Fibroblast of skin of right quadriceps (primary cell): ENCODE data around the gene CABP4.

ENCODE experiments used
- DNase-seq: peaks from one replicate; pipeline ENCODE4 v3.0.0-alpha.2; 2013

Gene CABP4

DNA sequence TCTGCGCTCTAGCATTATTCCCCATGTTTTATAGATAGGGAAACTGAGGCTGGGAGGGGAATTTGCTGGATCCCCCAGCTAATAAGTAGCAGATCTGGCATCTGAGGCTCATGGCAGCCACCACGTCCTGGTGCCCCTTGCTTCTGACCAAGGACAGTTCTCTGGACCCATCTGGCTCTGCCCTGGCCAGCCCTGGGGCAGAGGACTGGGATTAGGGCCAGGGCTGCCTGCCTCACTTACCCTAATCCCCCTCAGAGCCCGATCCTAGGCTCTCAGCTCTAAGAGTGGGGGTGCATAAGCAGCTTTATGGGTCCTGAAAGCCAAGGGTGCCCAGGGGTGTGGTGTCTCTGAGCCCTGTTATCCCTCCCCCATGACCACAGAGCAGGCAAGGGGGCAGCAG is at the start of gene CABP4:
CABP4 (plus strand) TSS at position 301 of the 400 bp plus-strand sequence; CDS start at position 371, 70 bp downstream.
- no peak for DNase-seq

DNA sequence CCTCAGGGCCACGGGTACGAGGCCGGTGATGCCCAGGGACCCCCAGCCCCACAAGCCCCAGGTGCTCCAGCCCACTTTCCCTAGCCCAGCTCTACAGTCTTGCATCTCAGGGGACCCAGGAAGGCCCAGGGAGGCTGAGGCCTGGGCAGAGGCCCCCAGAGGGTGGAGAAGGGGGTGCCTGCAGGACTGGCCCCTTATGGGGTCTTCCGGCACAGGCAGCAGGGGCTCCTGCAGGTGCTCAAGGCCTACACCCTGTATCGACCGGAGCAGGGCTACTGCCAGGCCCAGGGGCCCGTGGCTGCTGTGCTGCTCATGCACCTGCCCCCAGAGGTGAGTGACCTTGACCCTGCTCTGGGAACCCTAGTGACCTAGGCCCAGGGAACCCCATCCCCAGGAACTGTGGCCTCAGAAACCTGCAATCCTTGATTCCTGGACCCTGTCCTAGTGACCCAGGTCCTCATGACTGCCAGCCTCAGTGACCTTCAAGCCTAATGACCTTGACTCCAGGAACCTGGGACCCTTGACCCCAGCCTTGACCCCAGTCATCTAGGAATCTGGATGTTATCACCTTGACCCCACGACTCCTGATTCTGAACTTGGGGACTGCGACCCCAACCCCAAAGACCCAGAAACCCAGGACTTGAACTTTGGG is 49.3 kb upstream of the CABP4 start:
- no peak for DNase-seq

DNA sequence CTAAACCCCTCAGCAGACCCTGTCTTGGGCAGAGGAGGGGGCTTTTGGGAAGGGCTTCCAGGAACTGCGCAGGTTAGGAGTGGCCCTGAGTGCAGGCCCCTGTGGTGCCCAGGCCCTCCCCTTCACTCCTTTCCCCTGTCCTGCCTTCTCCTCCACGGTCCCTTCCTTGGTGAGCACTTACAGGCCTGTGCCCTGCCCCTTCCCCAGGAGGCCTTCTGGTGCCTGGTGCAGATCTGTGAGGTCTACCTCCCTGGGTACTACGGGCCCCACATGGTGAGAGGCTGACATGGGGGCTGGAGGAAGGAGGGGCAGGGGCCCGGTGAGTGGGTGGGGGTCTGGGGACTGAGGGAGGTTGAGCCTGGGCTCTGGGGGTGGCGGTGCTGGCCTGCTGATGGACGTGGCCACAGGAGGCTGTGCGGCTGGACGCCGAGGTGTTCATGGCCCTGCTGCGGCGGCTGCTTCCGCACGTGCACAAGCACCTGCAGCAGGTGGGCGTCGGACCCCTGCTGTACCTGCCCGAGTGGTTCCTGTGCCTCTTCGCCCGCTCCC is 48.7 kb upstream of the CABP4 start:
- DNase-seq, result no peak

DNA sequence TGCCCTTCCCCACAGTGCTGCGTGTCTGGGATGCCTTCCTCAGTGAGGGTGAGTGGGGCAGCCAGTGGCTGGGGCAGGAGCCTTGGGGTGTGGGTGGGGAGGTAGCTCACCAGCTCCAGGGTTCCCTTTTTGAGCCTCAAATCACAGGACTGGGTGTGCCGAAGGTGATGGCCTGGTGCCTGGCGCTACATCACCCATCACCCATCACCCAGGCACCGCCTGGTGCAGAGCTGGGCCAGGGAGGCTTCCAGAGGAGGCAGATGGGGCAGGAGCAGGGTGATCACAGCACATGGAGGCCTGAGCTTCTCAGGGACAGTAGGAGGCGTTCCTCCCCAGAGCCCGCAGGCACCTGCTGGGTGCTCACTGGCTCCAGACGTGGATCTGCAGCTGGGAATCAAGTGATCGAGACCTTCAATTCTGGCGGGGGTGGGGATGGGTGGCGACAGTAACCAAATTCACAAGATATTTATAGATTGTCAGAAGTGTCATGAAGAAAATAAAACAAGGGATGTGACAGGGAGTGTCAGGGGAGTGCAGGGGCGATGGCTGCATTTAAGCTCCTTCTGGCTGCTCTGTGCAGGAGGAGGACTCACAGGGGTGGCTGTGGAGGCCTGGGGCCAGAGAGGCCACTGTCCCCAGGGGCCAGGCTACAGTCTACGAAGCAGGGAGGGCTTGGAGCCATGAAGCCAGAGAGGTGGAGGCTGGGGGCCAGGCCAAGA is 48.0 kb upstream of the CABP4 start:
- DNase-seq, result no peak

DNA sequence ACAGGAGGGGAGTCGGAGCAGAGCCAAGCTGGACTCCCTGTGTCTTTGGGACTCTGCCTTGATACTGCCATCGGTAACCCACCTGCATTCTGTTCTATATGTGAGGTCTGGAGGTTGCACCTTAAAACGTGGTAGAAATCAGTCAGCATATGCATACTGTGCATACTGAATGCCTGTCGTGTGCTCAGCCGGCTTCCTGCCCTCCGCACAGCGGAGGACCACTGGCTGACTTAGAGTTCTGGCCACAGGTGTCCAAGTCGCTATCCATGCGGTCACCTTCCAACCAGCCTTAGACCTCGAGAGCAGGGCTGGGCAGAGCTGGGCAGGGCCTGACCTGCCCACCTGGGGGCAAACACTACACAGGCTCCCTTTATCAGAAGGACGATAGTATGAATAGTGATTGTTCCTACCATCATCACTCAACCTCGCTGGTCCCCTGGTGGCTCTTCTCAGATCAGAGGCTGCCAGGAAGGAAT is 47.4 kb upstream of the CABP4 start:
- DNase-seq, result no peak

DNA sequence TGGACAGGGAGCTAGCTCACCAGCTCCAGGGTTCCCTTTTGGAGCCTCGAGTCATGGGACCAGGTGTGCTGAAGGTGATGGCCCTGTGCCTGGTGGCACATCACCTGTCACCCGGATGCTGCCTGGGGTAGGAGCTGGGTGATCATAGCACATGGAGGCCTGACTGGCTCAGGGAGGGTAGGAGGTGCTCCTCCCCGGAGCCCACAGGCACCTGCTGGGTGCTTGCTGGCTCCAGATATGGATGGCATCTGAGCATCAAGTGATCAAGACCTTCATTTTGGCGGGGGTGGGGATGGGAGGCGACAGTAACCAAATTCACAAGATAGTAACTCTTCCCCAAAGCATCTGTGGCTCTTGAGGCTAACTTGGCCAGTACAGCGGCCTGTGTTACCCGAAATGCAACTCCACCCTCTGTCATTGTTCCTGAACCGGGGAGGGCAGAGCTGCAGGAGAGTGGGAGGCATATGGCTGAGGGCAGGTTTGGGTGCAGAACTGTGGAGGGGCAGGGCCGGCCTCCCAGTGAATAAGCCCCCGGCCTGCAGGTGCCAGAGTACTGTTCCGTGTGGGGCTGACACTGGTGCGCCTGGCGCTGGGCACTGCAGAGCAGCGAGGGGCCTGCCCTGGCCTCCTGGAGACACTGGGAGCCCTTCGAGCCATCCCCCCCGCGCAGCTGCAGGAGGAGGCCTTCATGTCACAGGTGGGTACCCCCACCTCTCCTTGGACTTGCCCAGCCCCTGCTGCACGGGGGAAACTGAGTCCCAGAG is 46.5 kb upstream of the CABP4 start:
- no peak for DNase-seq

DNA sequence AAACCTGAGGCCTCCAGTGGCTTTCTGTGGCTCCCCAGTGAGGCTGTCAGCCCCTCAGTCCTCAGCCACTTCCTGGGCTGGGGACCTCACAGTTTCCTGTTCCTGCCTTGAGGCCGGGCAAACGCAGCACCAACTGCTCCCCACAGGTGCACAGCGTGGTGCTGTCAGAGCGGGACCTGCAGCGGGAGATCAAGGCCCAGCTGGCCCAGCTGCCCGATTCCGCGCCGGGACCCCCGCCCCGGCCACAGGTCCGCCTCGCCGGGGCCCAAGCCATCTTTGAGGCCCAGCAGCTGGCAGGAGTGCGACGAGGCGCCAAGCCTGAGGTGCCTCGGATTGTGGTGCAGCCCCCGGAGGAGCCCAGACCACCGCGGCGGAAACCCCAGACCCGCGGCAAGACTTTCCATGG is 45.9 kb upstream of the CABP4 start:
- DNase-seq, result no peak

DNA sequence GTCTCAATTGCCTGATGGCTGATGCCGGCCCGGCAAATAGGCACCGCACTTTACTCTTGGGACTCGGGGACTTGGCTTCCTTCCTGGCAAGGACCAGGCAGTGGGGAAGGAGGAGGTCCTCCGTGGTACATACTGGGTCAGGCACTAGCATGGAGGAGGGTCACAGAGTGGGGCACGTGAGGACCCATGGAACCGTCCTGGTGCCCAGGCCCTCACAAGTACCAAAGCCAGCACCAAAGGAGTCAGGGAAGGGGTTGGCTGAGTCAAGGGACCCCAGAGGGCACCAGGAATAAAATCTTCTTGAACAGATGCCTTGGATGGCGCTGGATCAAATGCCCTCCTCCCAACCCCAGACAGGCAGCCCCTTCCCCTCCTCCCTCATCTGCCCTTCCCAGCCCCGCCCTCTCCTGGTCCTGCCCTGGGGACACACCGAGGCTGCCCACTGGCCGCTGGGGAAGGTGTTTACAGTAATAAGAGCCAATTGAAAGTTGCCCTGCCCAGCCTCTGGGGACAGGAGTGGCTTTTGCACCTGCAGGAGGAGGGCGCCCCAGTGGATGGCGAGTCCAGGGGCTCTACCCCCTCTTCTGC is 45.3 kb upstream of the CABP4 start:
- DNase-seq, result no peak

DNA sequence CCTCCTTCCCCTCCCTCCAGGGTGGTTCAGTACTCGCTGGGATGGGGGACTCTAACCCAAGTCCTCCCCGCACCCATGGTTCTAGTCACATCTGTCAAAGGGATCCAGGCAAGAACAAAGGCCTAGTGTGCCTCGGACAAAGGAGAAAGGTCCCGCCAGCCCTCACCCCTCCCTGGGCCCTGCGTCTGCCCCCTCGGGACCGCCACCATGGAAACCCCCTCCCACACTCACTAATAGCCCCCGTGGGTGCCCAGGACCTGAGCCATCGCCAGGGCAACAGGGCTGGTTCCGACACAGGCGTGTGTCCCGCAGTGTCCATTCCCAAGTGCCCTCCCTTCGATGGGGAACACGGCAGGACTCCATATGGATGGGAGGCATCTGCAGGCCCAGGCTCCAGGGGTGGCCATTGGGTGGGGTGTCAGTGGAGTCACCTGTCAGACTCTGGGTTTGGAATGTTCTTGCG is 44.8 kb upstream of the CABP4 start:
- DNase-seq, result no peak

DNA sequence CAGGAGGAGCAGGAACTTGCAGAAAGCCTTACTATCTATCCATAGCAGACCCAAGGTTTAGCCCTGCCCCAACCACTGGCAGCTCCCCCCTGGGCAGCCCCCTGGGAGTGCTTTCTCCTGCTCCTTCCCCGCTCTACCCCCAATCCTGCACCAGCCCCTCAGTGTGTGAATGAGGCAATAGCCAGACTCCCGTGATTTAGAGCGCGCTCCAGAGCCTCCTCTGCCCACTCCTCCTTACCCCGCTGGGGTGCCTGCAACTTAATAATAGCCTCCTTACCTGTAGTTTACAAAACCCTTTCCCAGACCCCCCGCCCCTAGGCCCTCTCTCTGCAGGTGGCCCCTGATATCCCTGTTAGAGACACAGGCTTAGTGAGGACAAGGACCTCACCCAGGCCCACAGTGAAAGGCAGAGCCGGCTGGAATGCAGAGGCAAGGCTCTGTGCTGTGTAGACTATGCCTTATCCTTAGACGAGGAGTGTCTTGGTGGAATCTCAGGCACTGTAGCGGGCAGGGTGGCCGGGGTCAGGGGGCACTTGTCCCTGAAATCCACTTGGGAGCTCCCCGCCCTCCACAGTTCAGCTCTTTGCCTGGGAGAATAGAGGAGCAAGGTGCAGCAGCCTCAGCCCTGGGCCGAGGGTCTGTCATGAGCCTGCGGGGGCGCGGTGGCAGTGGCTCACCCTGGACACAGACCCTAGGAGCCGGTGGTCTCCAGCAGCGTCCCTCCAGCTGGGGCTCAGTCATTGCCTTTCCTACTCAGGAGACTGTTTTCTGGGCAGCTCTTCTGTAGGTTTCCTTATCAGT is 44.0 kb upstream of the CABP4 start:
- DNase-seq, result no peak

DNA sequence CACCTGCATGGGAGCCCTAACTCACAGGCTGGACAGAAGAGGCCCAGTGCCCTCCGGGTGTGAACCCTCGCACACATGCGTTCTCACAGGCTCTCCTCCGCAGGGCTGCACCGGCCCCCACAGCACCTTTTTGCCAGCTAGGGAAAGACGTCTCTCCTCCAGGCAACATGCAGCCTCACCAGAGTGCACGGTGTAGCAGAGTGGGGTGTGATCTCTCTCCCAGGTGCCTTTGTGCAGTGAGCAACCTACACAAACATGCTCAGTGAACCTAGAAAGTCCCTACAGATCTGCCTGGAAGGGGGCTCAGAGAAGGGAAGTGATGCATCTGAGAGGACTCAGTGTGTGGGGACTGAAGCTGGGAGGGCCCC is 43.4 kb upstream of the CABP4 start:
- no peak for DNase-seq

DNA sequence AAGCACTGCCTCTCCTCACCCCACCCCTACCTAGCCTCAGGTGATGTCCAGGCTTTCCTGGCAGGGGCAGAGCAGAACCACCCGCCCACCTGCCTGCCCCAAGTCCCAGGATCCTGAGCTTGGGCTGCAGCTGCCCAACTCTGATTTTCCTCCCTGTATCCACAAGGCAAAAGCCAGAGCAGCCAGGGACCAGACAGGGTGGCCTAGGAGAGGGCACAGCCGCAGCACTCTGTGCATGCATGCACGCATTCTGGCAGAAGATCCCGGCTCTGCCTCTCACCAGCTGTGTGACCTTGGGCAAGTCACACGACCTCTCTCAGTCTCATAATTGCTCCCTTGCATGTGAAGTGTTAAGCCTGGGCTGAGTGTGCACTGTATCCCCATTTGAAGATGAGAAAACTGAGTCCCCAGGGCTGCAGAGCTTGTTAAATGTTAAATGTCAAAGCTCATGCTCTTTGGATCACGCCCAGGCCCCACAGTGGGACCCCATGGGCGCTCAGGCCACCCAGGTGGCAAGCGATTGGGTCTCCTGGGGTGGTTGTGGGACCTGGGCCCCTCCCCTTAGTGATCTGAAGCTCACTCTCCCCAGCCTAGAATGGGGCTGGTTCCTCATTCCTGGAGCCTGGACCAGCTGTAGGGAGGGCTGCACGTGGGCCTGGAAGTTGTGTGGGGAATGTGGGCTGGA is 42.5 kb upstream of the CABP4 start:
- no peak for DNase-seq

DNA sequence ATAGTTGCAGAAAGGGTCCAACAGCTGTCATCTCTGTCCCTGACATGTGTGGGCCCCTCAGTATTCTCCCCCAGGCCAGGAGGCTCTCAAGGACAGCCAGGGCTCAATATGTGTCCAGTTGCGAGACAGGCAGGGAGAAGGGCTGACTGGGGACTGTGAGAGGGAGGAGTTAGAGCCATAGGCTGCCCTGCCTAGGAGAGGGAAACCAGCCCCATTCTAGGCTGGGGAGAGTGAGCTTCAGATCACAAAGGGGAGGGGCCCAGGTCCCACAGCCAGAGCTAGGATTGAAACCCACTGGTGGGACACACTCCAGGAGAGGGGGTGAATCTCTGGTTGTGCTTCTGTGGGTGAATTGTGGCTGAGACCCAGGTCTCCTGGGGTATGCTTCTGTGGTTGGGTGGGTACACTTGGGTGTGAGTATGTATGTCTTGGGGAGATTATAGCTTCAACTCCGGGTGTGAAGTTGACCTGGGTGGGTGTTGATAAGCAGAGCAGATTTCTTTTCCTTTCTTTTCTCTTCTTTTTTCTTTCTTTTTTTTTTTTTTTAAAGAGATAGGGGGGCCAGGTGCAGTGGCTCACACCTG is 41.8 kb upstream of the CABP4 start:
- DNase-seq, result no peak

DNA sequence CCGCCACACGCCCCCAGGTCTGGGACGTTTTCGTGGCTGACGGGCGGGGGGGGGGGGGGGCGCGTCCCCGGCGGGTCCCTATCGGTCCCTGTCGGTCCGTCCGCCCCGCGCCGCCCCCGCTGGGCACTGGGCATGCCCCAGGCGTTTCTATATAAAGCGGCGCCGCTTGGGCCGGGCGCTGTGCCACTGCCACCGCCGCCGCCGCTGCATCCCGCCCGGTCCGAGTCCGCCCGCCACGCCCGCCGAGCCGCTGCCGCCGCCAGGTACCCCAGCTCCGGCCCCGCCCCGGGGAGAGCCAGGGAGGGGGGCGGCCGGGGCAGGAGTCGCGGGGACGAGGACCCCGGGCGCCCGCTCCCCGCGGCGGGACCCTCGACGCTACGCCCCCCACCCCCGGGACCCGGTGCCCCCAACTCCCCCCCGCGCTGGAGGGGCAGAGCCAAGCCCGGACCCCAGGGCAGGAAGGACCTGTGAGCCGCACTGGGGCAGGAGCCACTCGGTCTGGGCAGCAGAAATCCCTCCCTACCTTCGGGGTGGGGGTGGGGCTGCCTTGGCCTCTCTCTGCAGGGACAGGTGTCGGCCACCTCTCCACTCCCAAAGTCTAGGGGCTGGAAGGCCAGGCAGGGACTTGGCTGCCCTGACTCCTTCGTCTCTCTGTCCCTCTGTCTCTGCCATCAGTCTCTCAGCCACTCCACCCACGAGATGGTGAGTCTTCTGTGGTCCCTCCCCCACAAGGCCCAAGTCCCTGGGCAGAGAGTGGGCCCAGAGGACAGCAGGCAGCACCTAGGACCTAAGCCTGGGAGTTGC is 39.5 kb upstream of the CABP4 start, which contains the start of gene CARNS1:
CARNS1 (plus strand) TSS at position 178 of the 804 bp plus-strand sequence; CDS start at position 700, 522 bp downstream.
- DNase-seq, result no peak

DNA sequence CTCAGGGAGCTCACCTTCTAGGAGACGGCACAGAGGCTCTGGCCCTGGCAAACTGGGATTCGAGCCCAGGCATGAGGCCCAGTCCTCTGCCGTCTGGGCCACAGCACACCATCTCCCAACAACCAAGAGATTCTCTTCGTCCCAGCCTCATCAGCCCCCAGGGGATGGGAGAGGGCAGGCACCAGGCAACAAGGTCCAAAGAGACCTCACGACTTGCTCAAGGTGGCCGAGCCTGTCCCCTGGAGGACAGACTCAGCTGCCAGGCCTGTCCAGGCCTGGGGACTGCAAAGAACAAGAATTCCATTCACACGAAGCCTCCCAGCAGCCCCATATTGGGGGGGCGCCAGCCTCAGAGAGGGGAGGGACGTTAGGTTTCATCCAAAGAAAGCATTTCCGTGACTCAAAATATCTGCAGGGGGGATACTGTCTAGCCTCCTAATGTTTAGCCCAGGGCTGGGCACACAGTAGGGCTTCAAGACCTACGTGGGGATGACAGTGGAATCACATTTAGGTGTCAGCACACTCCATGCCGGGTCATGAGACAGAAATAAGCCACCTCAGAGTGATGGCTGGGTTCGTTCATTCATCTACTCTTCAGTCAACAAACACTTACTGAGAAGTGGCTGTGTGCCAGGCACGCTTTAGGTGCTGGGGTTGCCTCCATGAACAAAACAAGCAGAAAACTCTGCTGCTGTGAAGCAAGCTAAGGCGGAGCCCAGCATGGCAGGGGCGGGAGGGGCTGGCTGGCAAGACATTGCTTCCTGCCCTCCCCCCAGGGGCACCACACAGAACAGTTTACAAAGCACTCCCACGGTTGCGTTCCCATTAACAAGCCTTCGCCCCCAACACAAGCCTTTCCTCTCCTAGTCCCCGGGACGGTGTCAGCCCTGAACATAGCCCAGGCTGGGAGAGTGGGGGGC is 38.5 kb upstream of the CABP4 start:
- DNase-seq, result no peak

DNA sequence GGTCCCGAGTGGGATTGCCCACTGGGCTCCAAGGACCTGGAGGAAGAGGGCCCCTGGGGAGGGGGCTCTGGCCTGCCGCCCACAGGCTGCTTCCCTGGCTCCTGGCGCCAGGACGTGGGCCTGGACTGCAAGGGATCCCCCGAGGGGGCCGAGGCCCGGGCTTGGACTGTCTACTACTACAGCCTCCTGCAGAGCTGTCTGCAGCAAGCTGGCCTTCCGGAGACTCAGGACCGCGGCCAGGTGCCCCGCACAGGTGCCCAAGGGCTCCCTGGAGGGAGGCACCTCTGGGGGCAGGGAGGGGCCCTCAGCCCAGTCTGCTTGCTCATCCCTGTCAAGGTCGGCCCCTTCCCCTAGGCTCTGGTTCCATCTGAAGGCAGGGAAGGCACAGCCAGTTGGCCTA is 37.7 kb upstream of the CABP4 start:
- no peak for DNase-seq

DNA sequence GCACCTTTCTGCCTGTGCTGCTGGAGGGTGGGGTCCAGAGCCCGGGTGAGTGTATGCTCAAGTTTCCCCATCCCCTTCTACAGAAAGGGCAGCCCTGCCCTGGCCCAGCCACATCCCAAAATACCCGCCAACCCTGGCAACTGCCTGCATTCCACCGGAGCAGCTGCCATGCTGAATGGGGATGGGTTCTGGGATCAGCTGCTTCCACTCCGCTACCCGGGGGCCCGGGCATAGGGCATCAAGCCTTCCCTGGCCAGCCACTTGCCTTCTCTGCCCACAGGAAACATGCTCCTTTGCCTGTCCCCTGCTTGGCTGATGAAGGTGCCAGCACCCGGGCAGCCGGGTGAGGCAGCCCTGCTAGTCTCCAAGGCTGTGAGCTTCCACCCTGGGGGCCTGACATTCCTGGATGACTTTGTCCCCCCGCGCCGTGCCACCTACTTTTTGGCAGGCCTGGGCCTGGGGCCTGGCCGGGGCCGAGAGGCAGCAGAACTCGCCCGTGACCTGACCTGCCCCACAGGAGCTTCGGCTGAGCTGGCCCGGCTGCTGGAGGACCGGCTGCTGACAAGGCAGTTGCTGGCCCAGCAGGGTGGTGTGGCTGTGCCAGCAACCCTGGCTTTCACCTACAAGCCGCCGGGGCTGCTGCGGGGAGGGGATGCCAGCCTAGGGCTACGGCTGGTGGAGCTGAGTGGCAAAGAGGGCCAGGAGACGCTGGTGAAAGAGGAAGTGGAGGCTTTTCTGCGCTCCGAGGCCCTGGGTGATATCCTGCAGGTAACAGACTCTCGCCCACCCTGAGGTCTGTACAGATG is 36.5 kb upstream of the CABP4 start:
- no peak for DNase-seq
